Measurements from ENCODE around the gene APOB.
"Not testable (repeated sequence)": the region's sequence is repeated elsewhere in the genome, so short reads cannot be mapped to it uniquely, and the experiment has no call there.

APOB gene

DNA sequence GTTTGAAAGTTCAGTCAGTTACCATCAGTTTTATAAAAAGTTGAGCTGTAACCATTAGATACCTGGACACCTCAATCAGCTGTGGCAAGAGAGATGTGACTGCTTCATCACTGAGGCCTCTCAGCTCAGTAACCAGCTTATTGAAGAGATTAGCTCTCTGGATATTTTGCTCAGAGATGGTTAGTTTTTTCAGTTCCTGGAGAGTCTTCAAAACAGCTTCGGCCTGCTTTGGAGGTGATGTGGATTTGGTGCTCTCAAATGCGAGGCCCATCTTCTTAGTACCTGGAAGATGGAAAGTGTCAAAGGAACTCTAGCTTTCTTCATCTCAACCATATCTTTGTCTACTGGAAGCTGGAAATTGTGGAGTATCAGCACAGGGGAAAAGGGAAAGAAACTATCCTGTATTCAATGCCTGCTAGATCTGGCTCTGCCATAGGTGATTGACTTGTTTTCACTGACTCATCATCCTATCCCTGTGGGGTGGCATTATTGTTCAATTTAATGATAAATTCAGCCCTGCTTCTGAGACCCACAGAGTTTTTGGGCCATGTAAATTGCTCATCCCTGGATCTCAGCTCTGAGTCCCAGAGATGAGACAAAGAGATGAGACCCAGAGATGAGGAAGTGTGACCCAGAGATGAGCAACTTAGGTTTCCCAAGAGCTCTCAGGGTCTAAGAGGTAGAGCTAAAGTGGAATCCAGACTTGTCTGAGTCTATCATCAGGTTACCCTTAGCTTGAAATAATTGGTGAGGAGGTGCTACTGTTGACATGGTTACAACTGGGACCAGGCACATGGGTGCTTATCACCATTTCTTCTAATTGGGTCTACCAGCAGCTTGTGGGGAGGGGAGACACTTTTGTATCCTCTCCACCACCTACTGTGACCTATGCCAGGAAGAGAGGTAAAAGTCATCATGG lies 10.4 kb downstream of the APOB start:
- DNase-seq (ENCODE audit: low spot score), result no peak

GRCh38 chr2:21032338-21033236 lies 11.3 kb downstream of the APOB start:
- DNase-seq (ENCODE audit: low spot score), result no peak

GRCh38 chr2:21030983-21031968 lies 12.6 kb downstream of the APOB start:
- no peak for DNase-seq (ENCODE audit: low spot score)

DNA sequence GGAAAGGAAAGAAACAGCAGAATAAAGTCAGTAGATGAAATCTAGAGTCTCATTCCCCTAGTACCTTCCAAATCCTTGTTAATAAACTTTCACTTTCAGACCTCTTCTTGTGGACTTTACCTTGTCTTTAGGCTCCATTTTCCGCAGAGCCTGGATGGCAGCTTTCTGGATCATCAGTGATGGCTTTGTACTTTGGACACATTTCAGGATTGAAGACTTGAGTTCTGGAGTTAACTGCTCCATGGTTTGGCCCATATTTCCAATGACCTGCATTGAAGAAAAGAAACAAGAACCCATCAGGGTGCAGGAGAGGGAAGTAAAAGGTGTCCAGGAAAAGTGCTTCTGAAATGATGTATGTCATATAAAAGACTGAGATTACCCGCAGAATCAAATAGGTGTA lies 14.4 kb downstream of the APOB start:
- DNase-seq (ENCODE audit: low spot score), result no peak

GRCh38 chr2:21028951-21029350 lies 14.9 kb downstream of the APOB start:
- DNase-seq (ENCODE audit: low spot score), result not testable (repeated sequence)

GRCh38 chr2:21028021-21028947 lies 15.6 kb downstream of the APOB start:
- DNase-seq (ENCODE audit: low spot score), result no peak

DNA sequence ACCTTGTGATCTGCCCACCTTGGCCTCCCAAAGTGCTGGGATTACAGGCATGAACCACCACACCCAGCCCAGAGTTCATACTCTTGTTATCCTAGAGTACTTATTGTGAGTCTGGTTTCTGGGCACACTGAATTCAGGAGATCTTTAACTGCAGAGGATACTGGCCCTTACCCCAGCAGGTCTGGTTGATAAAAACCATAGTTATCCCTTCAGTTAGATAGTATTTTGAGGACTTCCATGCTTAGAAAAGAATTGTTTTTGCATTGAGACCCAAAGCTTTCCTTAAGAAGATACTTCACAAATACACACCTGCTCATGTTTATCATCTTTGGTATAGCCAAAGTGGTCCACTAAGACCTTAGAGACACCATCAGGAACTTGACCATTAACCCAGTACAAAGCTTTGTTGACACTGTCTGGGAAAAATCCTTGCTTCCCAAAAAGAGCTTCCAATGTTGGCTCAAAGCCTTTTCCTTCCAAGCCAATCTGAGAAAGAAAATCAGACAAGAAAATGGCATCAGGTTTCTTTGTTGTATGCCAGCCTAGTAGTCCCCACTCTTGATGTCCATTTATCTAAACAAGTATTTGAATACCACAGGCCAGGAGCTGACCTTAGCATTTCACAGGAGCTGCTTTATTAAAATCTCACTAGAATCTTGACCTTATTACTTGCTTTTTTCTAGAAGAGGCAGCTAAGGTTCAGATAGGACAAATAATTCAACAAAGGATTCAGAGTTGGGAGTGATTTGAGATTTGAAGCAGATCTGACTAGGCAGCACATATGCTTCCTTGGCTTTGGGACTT lies 17.2 kb downstream of the APOB start:
- DNase-seq (ENCODE audit: low spot score), result no peak

DNA sequence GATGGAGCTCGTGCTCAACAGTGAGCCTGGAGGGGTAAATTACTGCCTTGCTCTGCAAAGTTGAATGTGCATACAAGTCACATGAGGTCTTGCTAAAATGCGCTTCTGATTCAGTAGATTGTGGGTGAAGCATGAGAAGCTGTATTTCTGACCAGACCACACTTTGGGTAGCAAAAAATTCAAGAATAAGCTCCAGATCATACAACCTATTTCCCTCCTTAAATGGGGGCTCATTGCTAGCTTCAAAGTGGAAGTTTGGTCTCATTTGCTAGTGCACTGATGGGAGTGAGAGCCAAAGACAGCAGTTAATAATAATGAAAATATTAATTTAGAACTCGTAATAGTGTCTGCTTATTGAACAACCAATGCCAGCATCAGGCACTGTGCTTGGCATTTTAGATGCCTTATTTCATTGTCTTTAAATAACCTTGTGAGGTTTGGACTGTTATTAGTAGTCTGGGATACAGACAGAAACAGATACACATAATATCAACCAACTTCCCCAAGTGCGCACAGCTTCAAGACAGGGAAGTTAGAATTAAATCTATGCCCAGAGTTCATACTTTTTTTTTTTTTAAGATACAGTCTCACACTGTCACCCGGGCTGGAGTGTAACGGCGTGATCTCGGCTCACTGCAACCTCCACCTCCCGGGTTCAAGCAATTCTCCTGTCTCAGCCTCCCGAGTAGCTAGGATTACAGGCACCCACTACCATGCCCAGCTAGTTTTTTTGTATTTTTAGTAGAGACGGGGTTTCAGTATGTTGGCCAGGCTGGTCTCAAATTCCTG lies 18.0 kb downstream of the APOB start:
- DNase-seq (ENCODE audit: low spot score), result no peak

GRCh38 chr2:21024722-21025389 lies 19.0 kb downstream of the APOB start:
- DNase-seq (ENCODE audit: low spot score), result no peak

DNA sequence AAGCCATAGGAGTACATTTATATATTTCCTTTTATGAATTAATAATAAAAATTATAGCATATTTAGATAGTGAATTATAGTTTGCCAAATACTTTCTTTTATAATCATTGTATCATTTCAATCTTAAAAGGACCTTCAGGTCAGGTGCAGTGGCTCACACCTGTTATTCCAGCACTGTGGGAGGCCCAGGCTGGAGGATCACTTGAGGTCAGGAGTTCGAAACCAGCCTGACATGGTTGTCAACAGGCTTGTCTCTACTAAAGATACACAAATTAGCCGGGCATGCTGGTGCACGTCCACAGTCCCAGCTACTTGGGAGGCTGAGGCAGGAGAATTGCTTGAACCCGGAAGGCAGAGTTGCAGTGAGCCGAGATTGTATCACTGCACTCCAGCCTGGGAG lies 19.7 kb downstream of the APOB start:
- no peak for DNase-seq (ENCODE audit: low spot score)

GRCh38 chr2:21023419-21024181 lies 20.3 kb downstream of the APOB start:
- no peak for DNase-seq (ENCODE audit: low spot score)

- DNase-seq (ENCODE audit: low spot score), result no peak
Measured at GRCh38 chr2:21022792-21023367, 21.0 kb downstream of the APOB start.

GRCh38 chr2:21021430-21021829 lies 22.4 kb downstream of the APOB start:
- no peak for DNase-seq (ENCODE audit: low spot score)

GRCh38 chr2:21020668-21021288 lies 23.1 kb downstream of the APOB start:
- no peak for DNase-seq (ENCODE audit: low spot score)

DNA sequence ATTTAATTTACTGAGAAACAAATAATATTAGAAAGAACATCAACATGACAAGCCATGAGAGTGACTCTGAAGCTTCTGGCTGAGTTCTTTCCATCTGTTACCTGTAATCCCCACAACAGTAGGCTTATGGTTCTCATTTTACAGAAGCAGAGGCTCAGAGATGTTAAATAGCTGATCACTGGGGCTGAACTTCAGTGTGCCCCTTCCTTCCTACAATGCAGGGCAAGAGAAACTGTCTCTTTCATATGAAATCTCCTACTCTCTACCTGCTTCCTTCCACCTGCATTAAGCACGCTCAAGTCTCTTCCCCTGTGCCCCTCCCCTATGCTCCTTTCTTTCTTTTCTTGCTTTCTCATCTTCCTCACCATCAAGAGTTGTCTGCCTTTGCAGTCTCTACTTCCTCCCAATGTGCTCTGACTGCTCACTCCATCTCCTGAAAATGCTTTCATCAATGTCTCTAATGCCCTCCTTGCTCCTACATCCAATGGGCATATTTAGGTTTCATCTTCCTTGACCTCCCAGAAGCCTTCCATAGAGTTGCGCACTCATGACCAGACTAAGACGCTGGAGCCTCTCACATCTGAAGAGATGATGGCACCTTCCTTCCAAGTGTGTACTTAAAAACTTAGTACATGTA lies 23.7 kb downstream of the APOB start:
- DNase-seq (ENCODE audit: low spot score), result no peak

GRCh38 chr2:21019678-21020021 lies 24.2 kb downstream of the APOB start:
- DNase-seq (ENCODE audit: low spot score), result no peak
